H1 (cell line): ENCODE data around the gene SYT13. TPM values are rescaled to one million over a fixed set of nuclear protein-coding genes. Genes with fewer than 3 reads are reported as not detected.

Experiments
- CTCF ChIA-PET: fragments of 300-600 bp; sonication (Branson Sonifier 250); formaldehyde crosslinking; loops from one replicate; lab custom pipeline; 2021; ENCODE audit not compliant: partially characterized antibody; lab: Charles Lee
- POLR2A ChIA-PET: fragments of 300-600 bp; sonication (Branson Sonifier 250); formaldehyde crosslinking; loops from one replicate; lab custom pipeline; 2021; ENCODE audit warnings: inconsistent platforms; ENCODE audit not compliant: partially characterized antibody; lab: Charles Lee
- DNase-seq, 2 experiments: peaks; one replicate each; pipeline versions ENCODE4 v3.0.0 to v3.0.0-alpha.2; 2010 to 2022; ENCODE audit warnings: low spot score in 2 of 2, low read depth in 1 of 2, mixed read lengths in 1 of 2
- FAIRE-seq: peaks from 2 replicates; lab custom pipeline; 2011; peaks lifted over from hg19 to GRCh38; lab: Jason Lieb, UNC
- H2AFZ ChIP-seq: 2 replicates; pipeline ENCODE4 v1.8.1; 2012; ENCODE audit warnings: low read length, inconsistent platforms
- H2AK5ac ChIP-seq: 2 replicates; pipeline ENCODE4 v1.6.1; 2013; ENCODE audit warnings: low read depth, low read length
- H2BK120ac ChIP-seq: replicated peaks from 2 replicates; pipeline ENCODE3; 2013; ENCODE audit warnings: low read depth, low read length, inconsistent platforms
- H2BK12ac ChIP-seq: 2 replicates; pipeline ENCODE4 v1.6.1; 2013; ENCODE audit warnings: low read depth, low read length
- H2BK15ac ChIP-seq: 2 replicates; pipeline ENCODE4 v1.6.1; 2013; ENCODE audit warnings: low read length
- H2BK20ac ChIP-seq: 2 replicates; pipeline ENCODE4 v1.6.1; 2013; ENCODE audit warnings: low read length
- H2BK5ac ChIP-seq: 2 replicates; pipeline ENCODE4 v1.6.1; 2013; ENCODE audit warnings: low read depth, low read length
- H3K14ac ChIP-seq: 2 replicates; pipeline ENCODE4 v1.6.1; 2013; ENCODE audit warnings: inconsistent platforms; ENCODE audit not compliant: insufficient read length
- H3K18ac ChIP-seq: 2 replicates; pipeline ENCODE4 v1.6.1; 2013; ENCODE audit warnings: low read length; ENCODE audit errors: extremely low read depth
- H3K23ac ChIP-seq: 2 replicates; pipeline ENCODE4 v1.6.1; 2013; ENCODE audit warnings: inconsistent platforms; ENCODE audit not compliant: insufficient read length
- H3K23me2 ChIP-seq: 2 replicates; pipeline ENCODE4 v1.6.1; 2013; ENCODE audit warnings: low read depth, low read length
- H3K27ac ChIP-seq: 2 replicates; pipeline ENCODE4 v1.6.1; 2011; ENCODE audit warnings: low read depth, low read length, inconsistent platforms
- H3K27me3 ChIP-seq, 4 experiments: replicated peaks in 1 of 4; 1 replicate in 1 of 4; 2 replicates in 3 of 4; pipeline versions ENCODE4 v1.6.1 to v1.8.1; 2011 to 2013; ENCODE audit warnings: low read length in 3 of 4, mild to moderate bottlenecking in 3 of 4, inconsistent platforms in 2 of 4, mixed read lengths in 2 of 4, moderate library complexity in 1 of 4; ENCODE audit not compliant: control insufficient read depth in 3 of 4, insufficient read depth in 3 of 4; ENCODE audit errors: extremely low read depth in 1 of 4
- H3K36me3 ChIP-seq, 4 experiments: 2 replicates each; pipeline versions ENCODE4 v1.6.1 to v1.8.1; 2011 to 2013; ENCODE audit warnings: mild to moderate bottlenecking in 4 of 4, low read length in 3 of 4, moderate library complexity in 2 of 4, control low read depth in 1 of 4, inconsistent platforms in 1 of 4; ENCODE audit not compliant: insufficient read depth in 4 of 4, control insufficient read depth in 2 of 4
- H3K4ac ChIP-seq: replicated peaks from 2 replicates; pipeline ENCODE3; 2013; ENCODE audit warnings: low read length, low read depth, mixed read lengths, inconsistent platforms; ENCODE audit not compliant: insufficient read length
- H3K4me1 ChIP-seq, 4 experiments: replicated peaks in 1 of 4; 1 replicate in 1 of 4; 2 replicates in 3 of 4; pipeline versions ENCODE4 v1.6.1 to v1.8.1; 2011 to 2013; ENCODE audit warnings: low read length in 3 of 4, inconsistent platforms in 2 of 4, mixed read lengths in 1 of 4; ENCODE audit not compliant: insufficient read depth in 4 of 4, control insufficient read depth in 3 of 4
- H3K4me2 ChIP-seq, 2 experiments: 2 replicates each; pipeline versions ENCODE4 v1.6.1 to v1.8.1; 2011 to 2013; ENCODE audit warnings: low read depth in 2 of 2, low read length in 2 of 2, control low read depth in 1 of 2, inconsistent platforms in 1 of 2, mild to moderate bottlenecking in 1 of 2; ENCODE audit not compliant: insufficient read depth in 1 of 2
- H3K4me3 ChIP-seq, 4 experiments: fragments of 200-600, 300-600 bp in 1 of 4; sonication (generic), shearing (Covaris generic), sonication (Bioruptor Twin) in 1 of 4; 2 replicates each; pipeline versions ENCODE4 v1.5.1 to v1.8.1; 2011 to 2016; ENCODE audit warnings: low read length in 4 of 4, low read depth in 3 of 4, control low read depth in 2 of 4, inconsistent platforms in 2 of 4, mild to moderate bottlenecking in 2 of 4, mixed read lengths in 1 of 4, moderate library complexity in 1 of 4; ENCODE audit not compliant: insufficient read depth in 2 of 4; ENCODE audit errors: extremely low read depth in 1 of 4
- H3K56ac ChIP-seq: replicated peaks from 2 replicates; pipeline ENCODE3; 2013; ENCODE audit warnings: low read depth, mild to moderate bottlenecking, mixed read lengths, low read length, inconsistent platforms; ENCODE audit not compliant: insufficient read length
- H3K79me1 ChIP-seq: 2 replicates; pipeline ENCODE4 v1.6.1; 2013; ENCODE audit warnings: low read depth, low read length, control low read depth
- H3K79me2 ChIP-seq, 2 experiments: 2 replicates each; pipeline versions ENCODE4 v1.6.1 to v1.8.1; 2012 to 2013; ENCODE audit warnings: low read length in 2 of 2, mild to moderate bottlenecking in 2 of 2, inconsistent platforms in 1 of 2; ENCODE audit not compliant: insufficient read depth in 2 of 2, control insufficient read depth in 1 of 2
- H3K9ac ChIP-seq, 4 experiments: replicated peaks in 1 of 4; 1 replicate in 1 of 4; 2 replicates in 3 of 4; pipeline versions ENCODE4 v1.6.1 to v1.8.1; 2011 to 2013; ENCODE audit warnings: low read depth in 3 of 4, low read length in 3 of 4, control low read depth in 2 of 4, mild to moderate bottlenecking in 2 of 4, moderate library complexity in 2 of 4, inconsistent platforms in 1 of 4; ENCODE audit errors: extremely low read depth in 1 of 4
- H3K9me3 ChIP-seq, 2 experiments: 2 replicates each; pipeline versions ENCODE4 v1.6.1 to v1.8.1; 2012 to 2013; ENCODE audit warnings: mild to moderate bottlenecking in 2 of 2, moderate library complexity in 2 of 2, control low read depth in 1 of 2, inconsistent platforms in 1 of 2, low read depth in 1 of 2, low read length in 1 of 2, mixed read lengths in 1 of 2; ENCODE audit not compliant: insufficient read depth in 2 of 2
- H4K20me1 ChIP-seq, 2 experiments: replicated peaks in 1 of 2; 2 replicates each; pipeline versions ENCODE3 to v1.8.1; 2011 to 2013; ENCODE audit warnings: inconsistent platforms in 2 of 2, low read length in 2 of 2, mild to moderate bottlenecking in 1 of 2; ENCODE audit not compliant: insufficient read depth in 2 of 2, control insufficient read depth in 1 of 2
- H4K5ac ChIP-seq: 2 replicates; pipeline ENCODE4 v1.6.1; 2013; ENCODE audit warnings: low read length, low read depth, mixed read lengths, inconsistent platforms; ENCODE audit not compliant: insufficient read length
- H4K8ac ChIP-seq: 2 replicates; pipeline ENCODE4 v1.8.0; 2013; ENCODE audit warnings: mild to moderate bottlenecking, moderate library complexity, low read length, inconsistent platforms; ENCODE audit not compliant: insufficient read depth; ENCODE audit errors: extremely low read depth
- H4K91ac ChIP-seq: replicated peaks from 2 replicates; pipeline ENCODE3; 2013; ENCODE audit warnings: low read length, mixed read lengths, inconsistent platforms; ENCODE audit not compliant: insufficient read length
- BCL11A ChIP-seq, 2 experiments: IDR thresholded peaks; one replicate each; pipeline ENCODE4 v1.6.1; 2011; ENCODE audit warnings: low read depth in 2 of 2, low read length in 2 of 2, mild to moderate bottlenecking in 2 of 2
- CHD2 ChIP-seq: IDR thresholded peaks from 2 replicates; pipeline ENCODE4 v1.6.1; 2012; ENCODE audit warnings: low read length, improper control_type of control experiment
- CTBP2 ChIP-seq: IDR thresholded peaks from 2 replicates; pipeline ENCODE4 v1.7.0; 2011; ENCODE audit warnings: borderline replicate concordance, mild to moderate bottlenecking, moderate library complexity, mixed read lengths, low read length; ENCODE audit not compliant: insufficient read depth, insufficient read length
- CTCF ChIP-seq, 3 experiments: IDR thresholded peaks; 1 replicate in 2 of 3; 2 replicates in 1 of 3; pipeline versions ENCODE4 v1.5.1 to v1.6.1; 2011; ENCODE audit warnings: low read length in 3 of 3, mild to moderate bottlenecking in 3 of 3, inconsistent platforms in 2 of 3, low read depth in 1 of 3, moderate library complexity in 1 of 3; ENCODE audit not compliant: insufficient read depth in 1 of 3; ENCODE audit errors: control extremely low read depth in 1 of 3
- KDM4A ChIP-seq: IDR thresholded peaks from one replicate; pipeline ENCODE4 v1.7.1; 2012; ENCODE audit warnings: low read depth, mild to moderate bottlenecking, moderate library complexity, low read length, inconsistent platforms; ENCODE audit not compliant: severe bottlenecking
- RFX5 ChIP-seq: IDR thresholded peaks from 2 replicates; pipeline ENCODE4 v1.6.1; 2011; ENCODE audit warnings: low read depth, low read length, improper control_type of control experiment, borderline replicate concordance
- RNF2 ChIP-seq: fragments of 200-900, 300-1000 bp; sonication (generic); IDR thresholded peaks from 2 replicates; pipeline ENCODE4 v1.7.1; 2016; ENCODE audit warnings: borderline replicate concordance, low read depth, mild to moderate bottlenecking, antibody characterized with exemption, low read length; ENCODE audit not compliant: poor library complexity, severe bottlenecking; ENCODE audit errors: missing control alignments
- SIX5 ChIP-seq: IDR thresholded peaks from 2 replicates; pipeline ENCODE4 v1.6.1; 2011; ENCODE audit warnings: mild to moderate bottlenecking, low read depth, low read length
- SRF ChIP-seq: IDR thresholded peaks from 2 replicates; pipeline ENCODE4 v1.6.1; 2011; ENCODE audit warnings: mild to moderate bottlenecking, low read depth, low read length, moderate library complexity
- TAF1 ChIP-seq: IDR thresholded peaks from 2 replicates; pipeline ENCODE4 v1.6.1; 2011; ENCODE audit warnings: mild to moderate bottlenecking, low read depth, low read length
- TCF12 ChIP-seq: IDR thresholded peaks from 2 replicates; pipeline ENCODE4 v1.6.1; 2011; ENCODE audit warnings: low read depth, mild to moderate bottlenecking, low read length
- WGBS, 2 experiments: shearing (Covaris generic) in 1 of 2; methylation state at CpG; one replicate each; pipeline versions ENCODE4 v1.1.6 to v1.1.7; 2013 to 2015; ENCODE audit warnings: low lambda C conversion rate in 2 of 2, mixed read lengths in 2 of 2, inconsistent platforms in 1 of 2, low coverage in 1 of 2, missing lambda C conversion rate in 1 of 2; ENCODE audit not compliant: insufficient replicate concordance in 2 of 2, insufficient coverage in 1 of 2, insufficient read length in 1 of 2; ENCODE audit errors: extremely low coverage in 1 of 2, missing lambda C conversion rate in 1 of 2; 5-methylcytosine and 5-hydroxymethylcytosine counted together
- polyA plus RNA-seq, 7 experiments: library from polyadenylated mRNA; depleted of rRNA in 3 of 7; stranded (reverse) in 5 of 7; unstranded in 2 of 7; fragments of >200 nt in 5 of 7; fragments of 200-250 nt in 2 of 7; gene quantifications; 1 replicate in 5 of 7; 2 replicates in 1 of 7; 4 replicates in 1 of 7; pipeline versions ENCODE4 v1.2.1 to v1.2.3, GENCODE V29; 2011 to 2013; ENCODE audit warnings: missing spikeins in 2 of 7, mixed read lengths in 2 of 7
- total RNA-seq: library from RNA; stranded (reverse); fragmentation: NEBNext Ultra II Directional; extraction: Animal tissue kit (Norgen Biotek cat#: 25700); gene quantifications from 2 replicates; pipeline ENCODE4 v1.2.1, GENCODE V29; 2021

The SYT13 gene
- total and polyA plus RNA-seq, 2 of the 8 experiments (the other 6 are each of a cell fraction or from before 2014, with no cell fraction given) = 4.8 to 13.2 TPM

- Histone ChIP-seq H3K4ac (no peak overlapping the region), H3K56ac (no peak overlapping the region), H2BK120ac (no peak overlapping the region), H3K27ac (no peak overlapping the region), H2AFZ (no peak overlapping the region), H3K23me2 (peaks cover 5% of the 10 kb centered on the region; the same call in 1 of the 2 replicates), H3K27me3 (peaks cover 2 to 17% (median 13%) of the 10 kb centered on the region in 4 experiments; a peak in 6 of 7 replicates), H3K36me3 (no peaks in the 10 kb centered on the region), H4K20me1 (no peaks in the 10 kb centered on the region), H3K79me1 (no peaks in the 10 kb centered on the region), H2AK5ac (no peak overlapping the region), H3K9me3 (peaks cover 8 to 10% of the 10 kb centered on the region in 2 experiments; a peak in 3 of 4 replicates), H3K23ac (no peak overlapping the region), H3K18ac (no peak overlapping the region), H3K14ac (no peak overlapping the region), H2BK12ac (no peak overlapping the region), H4K5ac (no peak overlapping the region), H3K9ac (no peak overlapping the region), H3K4me3 (no peak overlapping the region), H4K8ac (no peak overlapping the region), H2BK20ac (no peak overlapping the region), H4K91ac (no peak overlapping the region), H3K4me1 (peaks cover 0 to 4% (median 2%) of the 10 kb centered on the region in 4 experiments; a peak in 5 of 7 replicates), H2BK5ac (no peak overlapping the region), H3K4me2 (no peak overlapping the region), H3K79me2 (no peaks in the 10 kb centered on the region), H2BK15ac (no peak overlapping the region)
- 78% methylated on average over 3 of the region's 3 CpGs; no CpG with 5 or more reads in 1 of the 2 experiments for WGBS, 2 experiments
- CTCF ChIA-PET = interaction anchor here (1.4 to 16.2 kb wide), 3 partner anchors 12 to 28 kb away, joined by 5 to 211 read pairs (median 9); no protein-coding TSS in a partner anchor
- FAIRE-seq (no peak), DNase-seq (no peak)
- POLR2A ChIA-PET = interaction anchor here (1.4 kb wide), 1 partner anchor 12 kb away, joined by 4 read pairs; no protein-coding TSS in a partner anchor
- TF ChIP-seq TAF1 (no peak), TCF12 (no peak), CHD2 (no peak), SIX5 (no peak), CTBP2 (no peak), SRF (no peak), RNF2 (no peak), CTCF (IDR thresholded peaks at IDR 0.05; ENCODE audit: control extremely low read depth in 1 of 3, insufficient read depth in 1 of 3, low read depth in 1 of 3, low read length in 3 of 3) (no peak), BCL11A (IDR thresholded peaks at IDR 0.05; ENCODE audit: low read depth in 2 of 2, low read length in 2 of 2) (no peak), KDM4A (no peak), RFX5 (no peak)
Observed at GRCh38 chr11:45280449-45280848, 5.7 kb downstream of the SYT13 start.
